H9 (cell line): ENCODE data around the gene FHIT. TPM values are rescaled to one million over a fixed set of nuclear protein-coding genes. Genes with fewer than 3 reads are reported as not detected.
"Not testable (repeated sequence)": the region's sequence is repeated elsewhere in the genome, so short reads cannot be mapped to it uniquely, and the experiment has no call there.

Experiments used
- DNase-seq: peaks from one replicate; pipeline ENCODE4 v3.0.0-alpha.2; 2017
- H2AFZ ChIP-seq: one replicate; pipeline ENCODE4 v1.6.1; 2013; ENCODE audit warnings: mild to moderate bottlenecking, low read length, control low read depth, moderate library complexity
- H2AK5ac ChIP-seq: 2 replicates; pipeline ENCODE4 v1.6.1; 2013; ENCODE audit warnings: low read length, control low read depth, mixed read lengths; ENCODE audit not compliant: insufficient read length
- H2BK120ac ChIP-seq: one replicate; pipeline ENCODE4 v1.6.1; 2013; ENCODE audit warnings: low read depth, mild to moderate bottlenecking, low read length, control low read depth, inconsistent platforms; ENCODE audit not compliant: poor library complexity, severe bottlenecking
- H2BK12ac ChIP-seq: 2 replicates; pipeline ENCODE4 v1.6.1; 2013; ENCODE audit warnings: low read length, control low read depth, mixed read lengths, low read depth; ENCODE audit not compliant: insufficient read length
- H2BK15ac ChIP-seq: 2 replicates; pipeline ENCODE4 v1.6.1; 2013; ENCODE audit warnings: low read depth, low read length, control low read depth
- H2BK20ac ChIP-seq: one replicate; pipeline ENCODE4 v1.6.1; 2013; ENCODE audit warnings: low read depth, mild to moderate bottlenecking, low read length, control low read depth, inconsistent platforms; ENCODE audit not compliant: poor library complexity, severe bottlenecking
- H2BK5ac ChIP-seq: 2 replicates; pipeline ENCODE4 v1.6.1; 2013; ENCODE audit warnings: low read length, control low read depth, mixed read lengths; ENCODE audit not compliant: insufficient read length
- H3K14ac ChIP-seq: 2 replicates; pipeline ENCODE4 v1.6.1; 2013; ENCODE audit warnings: low read length, control low read depth; ENCODE audit not compliant: insufficient read depth
- H3K18ac ChIP-seq: 2 replicates; pipeline ENCODE4 v1.6.1; 2013; ENCODE audit warnings: low read depth, mild to moderate bottlenecking, mixed read lengths, low read length, control low read depth; ENCODE audit not compliant: insufficient read length
- H3K23ac ChIP-seq: 2 replicates; pipeline ENCODE4 v1.6.1; 2013; ENCODE audit warnings: low read length, control low read depth, mixed read lengths, low read depth; ENCODE audit not compliant: insufficient read length
- H3K23me2 ChIP-seq: 2 replicates; pipeline ENCODE4 v1.6.1; 2013; ENCODE audit warnings: low read depth, mild to moderate bottlenecking, mixed read lengths, low read length, control low read depth; ENCODE audit not compliant: insufficient read length, poor library complexity, severe bottlenecking
- H3K27ac ChIP-seq: 2 replicates; pipeline ENCODE4 v1.5.1; 2013; ENCODE audit warnings: low read length, control low read depth, mixed read lengths, low read depth; ENCODE audit not compliant: insufficient read length
- H3K27me3 ChIP-seq: 2 replicates; pipeline ENCODE4 v1.6.1; 2013; ENCODE audit warnings: low read length, control low read depth, inconsistent platforms; ENCODE audit not compliant: insufficient read depth
- H3K4ac ChIP-seq: 2 replicates; pipeline ENCODE4 v1.6.1; 2013; ENCODE audit warnings: low read depth, mild to moderate bottlenecking, control low read depth, inconsistent platforms, low read length, moderate library complexity
- H3K4me1 ChIP-seq: 2 replicates; pipeline ENCODE4 v1.6.1; 2013; ENCODE audit warnings: low read length, control low read depth, inconsistent platforms; ENCODE audit not compliant: insufficient read depth
- H3K4me2 ChIP-seq: 2 replicates; pipeline ENCODE4 v1.6.1; 2013; ENCODE audit warnings: low read length, control low read depth, mixed read lengths; ENCODE audit not compliant: insufficient read length, insufficient read depth
- H3K56ac ChIP-seq: 2 replicates; pipeline ENCODE4 v1.6.1; 2013; ENCODE audit warnings: low read depth, mild to moderate bottlenecking, mixed read lengths, low read length, control low read depth; ENCODE audit not compliant: insufficient read length
- H3K79me1 ChIP-seq: 2 replicates; pipeline ENCODE4 v1.6.1; 2013; ENCODE audit warnings: low read depth, mild to moderate bottlenecking, moderate library complexity, low read length, control low read depth, inconsistent platforms; ENCODE audit not compliant: insufficient read depth, poor library complexity, severe bottlenecking
- H3K79me2 ChIP-seq: 2 replicates; pipeline ENCODE4 v1.6.1; 2013; ENCODE audit warnings: low read length, control low read depth, inconsistent platforms; ENCODE audit not compliant: insufficient read depth
- H3K9ac ChIP-seq: 2 replicates; pipeline ENCODE4 v1.6.1; 2013; ENCODE audit warnings: low read length, control low read depth, mixed read lengths; ENCODE audit not compliant: insufficient read length; ENCODE audit errors: extremely low read depth
- H3K9me3 ChIP-seq: one replicate; pipeline ENCODE4 v1.6.1; 2013; ENCODE audit warnings: low read depth, low read length, inconsistent platforms; ENCODE audit not compliant: control insufficient read depth
- H3T11ph ChIP-seq: one replicate; pipeline ENCODE4 v1.6.1; 2013; ENCODE audit warnings: mild to moderate bottlenecking, low read length, control low read depth, inconsistent platforms
- H4K20me1 ChIP-seq: one replicate; pipeline ENCODE4 v1.6.1; 2013; ENCODE audit not compliant: control insufficient read depth, insufficient read length, insufficient read depth
- H4K5ac ChIP-seq: 2 replicates; pipeline ENCODE4 v1.6.1; 2013; ENCODE audit warnings: low read depth, mild to moderate bottlenecking, mixed read lengths, low read length, control low read depth; ENCODE audit not compliant: insufficient read length
- H4K8ac ChIP-seq: replicated peaks from 2 replicates; pipeline ENCODE4 v1.6.1; 2013; ENCODE audit warnings: low read length, control low read depth, mixed read lengths, low read depth; ENCODE audit not compliant: insufficient read length
- H4K91ac ChIP-seq: 2 replicates; pipeline ENCODE4 v1.6.1; 2013; ENCODE audit warnings: low read depth, mild to moderate bottlenecking, moderate library complexity, mixed read lengths, low read length, control low read depth; ENCODE audit not compliant: insufficient read length
- H3K27ac Mint-ChIP-seq, 3 experiments: 2 replicates in 2 of 3; 3 replicates in 1 of 3; pipeline ENCODE4 v1.8.0; 2020 to 2021; ENCODE audit warnings: mixed read lengths in 3 of 3, mild to moderate bottlenecking in 1 of 3, moderate library complexity in 1 of 3
- H3K27me3 Mint-ChIP-seq: 2 replicates; pipeline ENCODE4 v1.8.0; 2021; ENCODE audit warnings: low read depth, mild to moderate bottlenecking, moderate library complexity, mixed read lengths
- H3K36me3 Mint-ChIP-seq, 3 experiments: 2 replicates in 2 of 3; 3 replicates in 1 of 3; pipeline ENCODE4 v1.8.0; 2020 to 2021; ENCODE audit warnings: low read depth in 3 of 3, mixed read lengths in 3 of 3; ENCODE audit not compliant: insufficient read depth in 1 of 3
- H3K4me1 Mint-ChIP-seq, 2 experiments: 2 replicates each; pipeline ENCODE4 v1.8.0; 2020; ENCODE audit warnings: mixed read lengths in 2 of 2
- H3K4me3 Mint-ChIP-seq, 2 experiments: 2 replicates in 1 of 2; 3 replicates in 1 of 2; pipeline ENCODE4 v1.8.0; 2020 to 2021; ENCODE audit warnings: mild to moderate bottlenecking in 2 of 2, mixed read lengths in 2 of 2, moderate library complexity in 1 of 2
- H3K9me3 Mint-ChIP-seq, 2 experiments: 2 replicates in 1 of 2; 3 replicates in 1 of 2; pipeline ENCODE4 v1.8.0; 2020; ENCODE audit warnings: mild to moderate bottlenecking in 2 of 2, mixed read lengths in 2 of 2, moderate library complexity in 1 of 2
- WGBS: extraction: QIAGEN DNeasy Blood & Tissue Kit; methylation state at CpG from one replicate; pipeline ENCODE4 v1.1.7; 2013; ENCODE audit warnings: missing lambda C conversion rate, low lambda C conversion rate, mixed read lengths; ENCODE audit not compliant: insufficient read length; ENCODE audit errors: extremely low coverage; 5-methylcytosine and 5-hydroxymethylcytosine counted together
- total RNA-seq: library from RNA; stranded (reverse); gene quantifications from 2 replicates; pipeline ENCODE4 v1.2.1, GENCODE V29; 2021
- TF ChIP-seq, protein P1 (sequence below): fragments of 200-600 bp; sonication (generic); conservative IDR thresholded peaks from 3 replicates; pipeline ENCODE4 v1.8.0; 2021; ENCODE audit warnings: antibody characterized with exemption, mild to moderate bottlenecking

FHIT gene
- total RNA-seq, 1 experiment from 2014 or later: 3.0 TPM

GRCh38 chr3:61051666-61052065 is 199.6 kb downstream of the FHIT start:
- Histone ChIP-seq H2AK5ac (no peak overlapping the region), H3K4me1 (no peaks in the 10 kb centered on the region; the same call in 1 of the 2 replicates), H3K4me2 (no peak overlapping the region), H3K27me3 (no peaks in the 10 kb centered on the region), H3K18ac (no peak overlapping the region), H4K5ac (no peak overlapping the region), H4K8ac (no peak overlapping the region), H3K9me3 (no peaks in the 10 kb centered on the region), H3K23me2 (no peaks in the 10 kb centered on the region), H2BK15ac (no peak overlapping the region), H2BK120ac (no peak overlapping the region), H3K9ac (no peak overlapping the region), H3K14ac (no peak overlapping the region), H4K91ac (no peak overlapping the region), H3K23ac (no peak overlapping the region), H2BK20ac (no peak overlapping the region), H3K79me2 (no peaks in the 10 kb centered on the region), H2BK5ac (no peak overlapping the region), H2BK12ac (no peak overlapping the region), H3T11ph (no peak overlapping the region), H2AFZ (no peak overlapping the region), H3K56ac (no peak overlapping the region), H3K4ac (no peak overlapping the region), H3K79me1 (no peaks in the 10 kb centered on the region), H3K27ac (no peak overlapping the region), H4K20me1 (no peaks in the 10 kb centered on the region)
- WGBS: no CpG with 5 or more reads among the region's 1 CpG
- Mint-ChIP-seq H3K36me3 (peaks cover 0 to 2% (median 0%) of the 10 kb centered on the region in 3 experiments; a peak in 1 of 7 replicates), H3K4me1 (peaks cover 16 to 18% of the 10 kb centered on the region in 2 experiments), H3K27me3 (peaks cover 2% of the 10 kb centered on the region; the same call in 1 of the 2 replicates), H3K4me3 (no peak overlapping the region), H3K27ac (no peak overlapping the region), H3K9me3 (peaks cover 2 to 3% of the 10 kb centered on the region in 2 experiments; a peak in 3 of 5 replicates)
- TF ChIP-seq, protein P1, sequence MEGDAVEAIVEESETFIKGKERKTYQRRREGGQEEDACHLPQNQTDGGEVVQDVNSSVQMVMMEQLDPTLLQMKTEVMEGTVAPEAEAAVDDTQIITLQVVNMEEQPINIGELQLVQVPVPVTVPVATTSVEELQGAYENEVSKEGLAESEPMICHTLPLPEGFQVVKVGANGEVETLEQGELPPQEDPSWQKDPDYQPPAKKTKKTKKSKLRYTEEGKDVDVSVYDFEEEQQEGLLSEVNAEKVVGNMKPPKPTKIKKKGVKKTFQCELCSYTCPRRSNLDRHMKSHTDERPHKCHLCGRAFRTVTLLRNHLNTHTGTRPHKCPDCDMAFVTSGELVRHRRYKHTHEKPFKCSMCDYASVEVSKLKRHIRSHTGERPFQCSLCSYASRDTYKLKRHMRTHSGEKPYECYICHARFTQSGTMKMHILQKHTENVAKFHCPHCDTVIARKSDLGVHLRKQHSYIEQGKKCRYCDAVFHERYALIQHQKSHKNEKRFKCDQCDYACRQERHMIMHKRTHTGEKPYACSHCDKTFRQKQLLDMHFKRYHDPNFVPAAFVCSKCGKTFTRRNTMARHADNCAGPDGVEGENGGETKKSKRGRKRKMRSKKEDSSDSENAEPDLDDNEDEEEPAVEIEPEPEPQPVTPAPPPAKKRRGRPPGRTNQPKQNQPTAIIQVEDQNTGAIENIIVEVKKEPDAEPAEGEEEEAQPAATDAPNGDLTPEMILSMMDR: no peak
- no peak for DNase-seq

- not testable (repeated sequence) for H3T11ph ChIP-seq, H3K27ac Mint-ChIP-seq, H3K4ac ChIP-seq, H3K4me2 ChIP-seq, H3K27me3 Mint-ChIP-seq, H3K79me1 ChIP-seq, H3K9ac ChIP-seq, H2BK5ac ChIP-seq, H3K56ac ChIP-seq, H4K91ac ChIP-seq, H2AFZ ChIP-seq, H4K8ac ChIP-seq, H3K27ac ChIP-seq, H2BK12ac ChIP-seq, H2AK5ac ChIP-seq, H2BK20ac ChIP-seq, H3K27me3 ChIP-seq, H4K20me1 ChIP-seq, DNase-seq, H3K79me2 ChIP-seq, H3K23me2 ChIP-seq, H3K9me3 ChIP-seq, H2BK120ac ChIP-seq, H3K4me1 ChIP-seq, H3K4me3 Mint-ChIP-seq, H2BK15ac ChIP-seq, H3K23ac ChIP-seq, H4K5ac ChIP-seq, H3K14ac ChIP-seq, H3K18ac ChIP-seq, H3K4me1 Mint-ChIP-seq
- peaks cover 8 to 34% (median 30%) of the 10 kb centered on the region in 3 experiments; a peak in 6 of 7 replicates for H3K36me3 Mint-ChIP-seq
- no CpG with 5 or more reads among the region's 1 CpG for WGBS
- H3K9me3 Mint-ChIP-seq: peaks cover 10 to 37% of the 10 kb centered on the region in 2 experiments
These were observed 206.1 kb downstream of the FHIT start for GRCh38 chr3:61045169-61045568.
